Activated T-helper 1 cell treated with anti-CD3 and anti-CD28 coated beads, Interleukin-12 subunit alpha, Interleukin-12 subunit beta, Interleukin-2, Interleukin-4 antibody, amounts not matched to agents 30 ng/mL and 10 ng/mL and 1 ng/mL, durations not matched to agents 14 hours and 24 hours and 36 hours (primary cell): ENCODE results near the gene FXYD1. TPM values are rescaled to one million over a fixed set of nuclear protein-coding genes. Genes with fewer than 3 reads are reported as not detected.
A peak's percentile ranks its signal among the peaks of the same experiment; 100 is the strongest.
"Not testable (repeated sequence)": the region's sequence is repeated elsewhere in the genome, so short reads cannot be mapped to it uniquely, and the experiment has no call there.

Experiments used
- DNase-seq: peaks from one replicate; pipeline ENCODE4 v3.0.0; 2021; ENCODE audit warnings: low spot score
- H3K27ac Mint-ChIP-seq: one replicate; pipeline ENCODE4 v1.8.0; 2021; ENCODE audit warnings: mild to moderate bottlenecking, mixed read lengths
- H3K27me3 Mint-ChIP-seq: one replicate; pipeline ENCODE4 v1.8.0; 2022; ENCODE audit warnings: mild to moderate bottlenecking, moderate library complexity, mixed read lengths; ENCODE audit not compliant: insufficient read depth
- H3K36me3 Mint-ChIP-seq: one replicate; pipeline ENCODE4 v1.8.0; 2021; ENCODE audit warnings: low read depth, mixed read lengths
- H3K4me1 Mint-ChIP-seq: one replicate; pipeline ENCODE4 v1.8.0; 2021; ENCODE audit warnings: low read depth, mixed read lengths
- H3K4me3 Mint-ChIP-seq: one replicate; pipeline ENCODE4 v1.8.0; 2021; ENCODE audit warnings: mild to moderate bottlenecking, moderate library complexity, mixed read lengths
- H3K9me3 Mint-ChIP-seq: one replicate; pipeline ENCODE4 v1.8.0; 2021; ENCODE audit warnings: mixed read lengths
- intact Hi-C: fragments of 100-400 bp; cut with micrococcal nuclease; formaldehyde crosslinking; loops from one replicate; pipeline ENCODE4 v1.15.1; 2024
- total RNA-seq: library from RNA; stranded (reverse); gene quantifications from 2 replicates; pipeline ENCODE4 v1.2.3, GENCODE V29; 2022

The FXYD1 gene
- total RNA-seq, 1 donor from 2014 or later = not detected

DNA sequence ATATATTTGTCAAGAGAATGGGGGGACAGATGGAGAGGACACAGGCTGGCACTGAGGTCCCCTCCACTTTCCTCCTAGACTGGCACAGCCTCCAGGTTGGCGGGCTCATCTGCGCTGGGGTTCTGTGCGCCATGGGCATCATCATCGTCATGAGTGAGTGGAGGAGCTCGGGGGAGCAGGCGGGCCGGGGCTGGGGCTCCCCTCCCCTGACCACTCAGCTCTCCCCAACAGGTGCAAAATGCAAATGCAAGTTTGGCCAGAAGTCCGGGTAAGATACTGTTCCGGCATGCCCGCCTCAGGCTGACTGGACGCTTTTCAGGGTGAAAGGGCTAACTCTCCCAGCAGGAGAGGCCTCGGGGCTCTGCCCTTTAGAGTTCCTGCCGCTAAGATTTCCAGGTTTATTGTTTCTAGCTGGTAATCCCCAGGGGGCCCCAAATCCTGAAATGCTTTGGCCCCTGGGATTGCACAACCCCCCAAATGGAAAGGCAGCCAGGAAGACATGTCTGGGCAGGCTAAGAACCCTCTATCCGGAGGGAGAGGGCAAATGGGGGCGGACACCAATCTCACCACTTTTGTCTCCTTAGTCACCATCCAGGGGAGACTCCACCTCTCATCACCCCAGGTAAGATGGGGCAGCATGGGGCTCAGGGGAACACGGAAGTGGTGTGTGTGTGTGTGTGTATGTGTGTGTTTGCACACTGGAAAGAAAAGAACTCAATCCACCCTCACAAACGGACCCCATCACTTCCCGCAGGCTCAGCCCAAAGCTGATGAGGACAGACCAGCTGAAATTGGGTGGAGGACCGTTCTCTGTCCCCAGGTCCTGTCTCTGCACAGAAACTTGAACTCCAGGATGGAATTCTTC lies 15.7 kb upstream of the FXYD1 start:
- intact Hi-C loops = no loop called here
- Mint-ChIP-seq H3K27me3 (peaks cover 5% of the 10 kb centered on the region), H3K9me3 (no peaks in the 10 kb centered on the region), H3K36me3 (no peaks in the 10 kb centered on the region), H3K27ac (no peak overlapping the region), H3K4me3 (no peak overlapping the region), H3K4me1 (peaks cover 13% of the 10 kb centered on the region)
- DNase-seq = no peak

DNA sequence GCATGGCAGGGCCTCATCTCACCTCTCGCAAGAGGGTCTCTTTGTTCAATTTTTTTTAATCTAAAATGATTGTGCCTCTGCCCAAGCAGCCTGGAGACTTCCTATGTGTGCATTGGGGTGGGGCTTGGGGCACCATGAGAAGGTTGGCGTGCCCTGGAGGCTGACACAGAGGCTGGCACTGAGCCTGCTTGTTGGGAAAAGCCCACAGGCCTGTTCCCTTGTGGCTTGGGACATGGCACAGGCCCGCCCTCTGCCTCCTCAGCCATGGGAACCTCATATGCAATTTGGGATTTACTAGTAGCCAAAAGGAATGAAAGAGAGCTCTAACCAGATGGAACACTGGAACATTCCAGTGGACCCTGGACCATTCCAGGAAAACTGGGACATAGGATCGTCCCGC lies 15.1 kb upstream of the FXYD1 start:
- intact Hi-C loops = no loop called here
- H3K9me3 Mint-ChIP-seq = no peaks in the 10 kb centered on the region

DNA sequence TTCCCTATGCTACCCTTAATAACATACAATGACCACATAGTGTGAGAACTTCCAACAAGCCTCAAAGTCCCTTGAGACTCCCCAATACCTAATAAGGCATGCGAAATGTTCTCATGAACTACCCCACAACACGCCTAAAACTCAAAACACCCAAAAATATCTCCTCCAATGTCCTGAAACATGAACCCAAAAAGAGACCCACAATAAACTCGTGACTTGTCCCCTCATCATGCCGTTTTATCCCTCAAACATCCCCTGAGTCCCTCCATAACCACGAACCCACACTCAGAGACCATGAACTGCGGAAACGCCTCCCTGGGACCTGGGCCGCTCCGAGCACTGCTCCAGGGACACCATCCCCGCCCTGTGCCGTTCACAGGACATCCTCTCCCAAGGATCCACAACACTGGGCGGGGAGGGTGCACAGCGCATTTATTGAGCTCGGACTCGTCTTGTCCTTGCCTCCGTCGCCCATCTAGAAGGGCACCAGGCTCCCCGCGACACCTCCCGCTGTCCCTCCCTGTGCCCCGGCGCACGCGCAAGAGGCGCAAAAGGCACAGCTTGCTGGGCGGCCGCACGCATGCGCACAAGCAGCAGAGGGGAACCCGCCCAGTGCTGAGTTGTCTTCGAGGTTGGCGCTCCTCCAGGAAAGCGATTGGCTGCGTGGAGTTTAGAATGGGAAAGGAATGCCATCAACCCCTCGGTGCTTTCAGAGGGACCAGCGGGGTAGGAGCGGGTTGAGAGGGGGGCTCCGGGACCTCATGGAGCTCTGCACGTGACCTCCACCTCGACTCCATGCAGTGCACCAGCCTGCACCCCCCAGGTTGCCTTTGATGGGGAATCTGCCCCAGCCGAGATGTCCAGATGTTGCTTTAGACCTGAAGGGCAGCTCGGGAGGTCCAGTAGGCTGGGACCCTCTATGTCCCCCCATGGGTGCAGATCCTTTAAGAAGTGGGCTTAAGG lies 14.2 kb upstream of the FXYD1 start:
- H3K9me3 Mint-ChIP-seq = no peaks in the 10 kb centered on the region
- intact Hi-C loops = loop anchor here (1.0 kb wide), 1 partner anchor 17 kb away; no protein-coding TSS in a partner anchor
- H3K4me3 Mint-ChIP-seq = peak overlapping the region; percentile 81
- peak overlapping the region; percentile 36 for H3K27ac Mint-ChIP-seq
- H3K4me1 Mint-ChIP-seq = peaks cover 13% of the 10 kb centered on the region
- no peaks in the 10 kb centered on the region for H3K36me3 Mint-ChIP-seq
- peaks cover 5% of the 10 kb centered on the region for H3K27me3 Mint-ChIP-seq
- DNase-seq = peak; percentile 86

More for the DNA sequence above, 15.1 kb upstream of the FXYD1 start:
- Mint-ChIP-seq H3K4me3 (no peak overlapping the region), H3K27ac (no peak overlapping the region), H3K36me3 (no peaks in the 10 kb centered on the region), H3K27me3 (peaks cover 5% of the 10 kb centered on the region), H3K4me1 (peaks cover 13% of the 10 kb centered on the region)
- no peak for DNase-seq

- no peak overlapping the region for H3K27ac Mint-ChIP-seq
- DNase-seq = no peak
- intact Hi-C loops = no loop called here
Measured at GRCh38 chr19:35125270-35125717, 13.3 kb upstream of the FXYD1 start.

DNA sequence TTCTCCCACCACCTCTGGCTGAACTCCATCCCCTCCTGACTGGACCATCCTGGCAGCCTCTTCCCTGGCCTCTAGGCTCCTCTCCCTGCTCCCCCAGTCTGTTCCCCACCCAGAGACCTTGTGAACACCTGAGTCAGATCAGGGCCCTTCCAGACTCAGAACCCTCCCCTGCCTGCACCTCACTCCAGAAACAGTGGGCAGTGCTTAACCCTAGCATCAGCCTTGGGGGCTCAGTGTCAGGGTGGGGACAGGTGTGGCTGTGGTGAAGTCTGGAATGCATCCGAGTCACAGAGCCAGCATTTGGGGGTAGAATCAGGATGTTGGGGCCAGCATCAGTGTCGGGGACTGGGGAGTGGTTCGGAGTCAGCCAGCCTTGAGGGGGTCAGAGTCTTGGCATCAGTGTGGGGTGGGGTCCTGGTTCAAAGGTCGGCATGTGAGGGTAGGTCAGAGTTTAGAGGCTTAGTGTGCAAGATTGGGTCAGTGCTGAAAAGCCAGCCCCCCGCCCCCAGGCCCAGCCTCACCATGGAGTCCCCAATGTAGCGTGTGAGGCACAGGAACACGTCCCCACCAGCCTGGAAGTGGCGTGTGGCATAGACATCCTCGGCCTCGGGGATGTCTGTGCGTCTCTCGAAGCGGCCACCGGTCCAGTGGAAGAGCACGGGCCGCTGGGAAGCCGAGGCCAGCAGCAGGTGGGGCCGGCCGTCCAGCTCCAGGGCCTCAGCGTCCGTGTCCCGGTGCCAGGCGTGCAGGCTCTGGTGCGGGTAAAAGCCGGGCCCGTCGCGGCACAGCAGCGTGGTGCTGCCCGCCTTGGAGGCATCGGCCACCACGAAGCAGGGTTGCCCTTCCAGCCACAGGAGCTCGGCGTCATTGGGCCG lies 12.6 kb upstream of the FXYD1 start:
- peaks cover 13% of the 10 kb centered on the region for H3K4me1 Mint-ChIP-seq
- no peak overlapping the region for H3K27ac Mint-ChIP-seq
- intact Hi-C loops = no loop called here
- H3K9me3 Mint-ChIP-seq = no peaks in the 10 kb centered on the region
- DNase-seq = no peak
- no peaks in the 10 kb centered on the region for H3K36me3 Mint-ChIP-seq
- H3K27me3 Mint-ChIP-seq = peaks cover 3% of the 10 kb centered on the region
- H3K4me3 Mint-ChIP-seq = peak overlapping the region; percentile 17

More at GRCh38 chr19:35125270-35125717, 13.3 kb upstream of the FXYD1 start:
- Mint-ChIP-seq H3K4me3 (peak overlapping the region; percentile 17), H3K36me3 (no peaks in the 10 kb centered on the region), H3K9me3 (no peaks in the 10 kb centered on the region), H3K4me1 (peaks cover 13% of the 10 kb centered on the region), H3K27me3 (peaks cover 3% of the 10 kb centered on the region)

- no peak for DNase-seq
- intact Hi-C loops = no loop called here
- H3K36me3 Mint-ChIP-seq = no peaks in the 10 kb centered on the region
- no peak overlapping the region for H3K4me3 Mint-ChIP-seq
- no peak overlapping the region for H3K27ac Mint-ChIP-seq
- peaks cover 3% of the 10 kb centered on the region for H3K27me3 Mint-ChIP-seq
- peaks cover 13% of the 10 kb centered on the region for H3K4me1 Mint-ChIP-seq
- no peaks in the 10 kb centered on the region for H3K9me3 Mint-ChIP-seq
Measured at GRCh38 chr19:35126624-35126959, 12.0 kb upstream of the FXYD1 start.

- no peaks in the 10 kb centered on the region for H3K36me3 Mint-ChIP-seq
Measured at GRCh38 chr19:35127871-35128270, 10.8 kb upstream of the FXYD1 start.

GRCh38 chr19:35128398-35129057 lies 10.1 kb upstream of the FXYD1 start:
- no peaks in the 10 kb centered on the region for H3K36me3 Mint-ChIP-seq
- intact Hi-C loops = no loop called here
- no peak overlapping the region for H3K27ac Mint-ChIP-seq
- H3K27me3 Mint-ChIP-seq = no peaks in the 10 kb centered on the region
- no peaks in the 10 kb centered on the region for H3K9me3 Mint-ChIP-seq
- DNase-seq = no peak
- H3K4me1 Mint-ChIP-seq = peaks cover 13% of the 10 kb centered on the region
- no peak overlapping the region for H3K4me3 Mint-ChIP-seq

More at GRCh38 chr19:35127871-35128270, 10.8 kb upstream of the FXYD1 start:
- no peak for DNase-seq
- peaks cover 13% of the 10 kb centered on the region for H3K4me1 Mint-ChIP-seq
- H3K27ac Mint-ChIP-seq = no peak overlapping the region
- H3K4me3 Mint-ChIP-seq = no peak overlapping the region
- intact Hi-C loops = no loop called here
- H3K27me3 Mint-ChIP-seq = no peaks in the 10 kb centered on the region
- H3K9me3 Mint-ChIP-seq = no peaks in the 10 kb centered on the region

GRCh38 chr19:35129724-35130274 lies 8.8 kb upstream of the FXYD1 start:
- H3K27ac Mint-ChIP-seq, DNase-seq, H3K36me3 Mint-ChIP-seq, H3K4me1 Mint-ChIP-seq, H3K4me3 Mint-ChIP-seq, H3K27me3 Mint-ChIP-seq, H3K9me3 Mint-ChIP-seq, intact Hi-C loops: not testable (repeated sequence)

DNA sequence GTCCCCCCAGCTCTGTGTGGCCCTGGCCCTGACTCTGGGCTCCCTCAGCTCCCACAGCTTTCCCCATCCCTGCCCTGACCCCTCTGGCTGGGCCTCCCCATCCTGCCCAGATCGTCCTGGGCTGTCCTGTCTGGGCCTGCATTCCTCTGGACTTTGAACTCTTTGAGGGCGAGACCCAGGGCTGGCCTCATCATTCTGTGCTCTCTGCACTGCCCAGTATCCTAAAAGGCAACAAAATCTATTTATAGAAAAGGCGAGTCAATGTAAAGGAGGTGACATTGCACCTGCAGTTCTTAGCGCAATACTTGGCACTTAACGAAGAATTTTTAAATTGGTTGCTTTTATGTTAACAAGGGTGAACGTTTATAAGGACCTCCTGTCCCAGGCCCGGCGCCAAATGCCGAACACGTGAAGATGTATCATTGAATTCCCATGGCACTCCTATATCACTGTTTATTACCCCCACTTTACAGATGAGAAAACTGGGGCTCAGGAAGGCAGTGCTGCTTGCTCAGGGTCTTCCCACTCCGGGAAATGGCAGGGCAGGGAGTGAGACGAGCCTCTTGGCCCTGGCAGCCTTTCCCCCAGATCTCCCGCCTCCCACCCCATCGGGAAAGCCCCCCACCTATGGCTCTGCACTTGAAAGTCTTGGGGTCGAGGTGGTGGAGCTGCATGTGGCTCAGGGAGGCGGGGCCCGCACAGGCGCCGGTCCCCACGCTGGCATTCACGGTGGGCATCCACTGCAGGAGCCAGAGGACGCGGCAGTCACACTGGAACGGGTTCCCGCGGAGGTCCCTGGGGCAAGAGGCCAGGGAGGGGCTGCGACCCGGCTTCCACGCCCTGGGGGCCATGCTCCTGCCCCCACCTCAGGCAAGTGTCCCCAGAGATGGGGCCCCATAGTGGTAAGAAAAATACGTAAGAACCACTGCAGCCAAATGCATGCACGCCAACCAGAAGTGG lies 7.6 kb upstream of the FXYD1 start:
- Mint-ChIP-seq H3K9me3 (no peaks in the 10 kb centered on the region), H3K27me3 (no peaks in the 10 kb centered on the region), H3K36me3 (no peaks in the 10 kb centered on the region), H3K27ac (no peak overlapping the region), H3K4me3 (no peak overlapping the region), H3K4me1 (peaks cover 7% of the 10 kb centered on the region)
- no peak for DNase-seq
- intact Hi-C loops = no loop called here

- H3K27me3 Mint-ChIP-seq = no peaks in the 10 kb centered on the region
- DNase-seq = no peak
- no peak overlapping the region for H3K4me3 Mint-ChIP-seq
- H3K27ac Mint-ChIP-seq = no peak overlapping the region
- no peaks in the 10 kb centered on the region for H3K36me3 Mint-ChIP-seq
- intact Hi-C loops = no loop called here
- H3K4me1 Mint-ChIP-seq = peaks cover 7% of the 10 kb centered on the region
- no peaks in the 10 kb centered on the region for H3K9me3 Mint-ChIP-seq
Measured at GRCh38 chr19:35132254-35132653, 6.4 kb upstream of the FXYD1 start.
